Measurements from ENCODE around the gene ASPHD2. TPM values are rescaled to one million over a fixed set of nuclear protein-coding genes. Genes with fewer than 3 reads are reported as not detected.

ASPHD2 gene
- total RNA-seq, 1 experiment from 2014 or later = 7.1 TPM

GRCh38 chr22:26483043-26483438 lies 54.0 kb downstream of the ASPHD2 start:
- Histone ChIP-seq H3T11ph (ENCODE audit: low read length) (no peak overlapping the region), H3K56ac (ENCODE audit: insufficient read length, low read depth, low read length) (no peak overlapping the region), H4K8ac (replicated peaks; ENCODE audit: insufficient read length, low read depth, low read length) (no peak overlapping the region), H3K4me1 (ENCODE audit: insufficient read depth, low read length) (no peaks in the 10 kb centered on the region; the same call in 1 of the 2 replicates), H3K14ac (ENCODE audit: insufficient read depth, low read length) (peak overlapping the region; percentile 86), H3K9ac (ENCODE audit: extremely low read depth, insufficient read length, low read length) (peak overlapping the region; percentile 87), H3K27ac (ENCODE audit: insufficient read length, low read depth, low read length) (no peak overlapping the region), H3K4ac (ENCODE audit: low read depth, low read length) (no peak overlapping the region), H2BK12ac (ENCODE audit: insufficient read length, low read depth, low read length) (no peak overlapping the region), H2BK5ac (ENCODE audit: insufficient read length, low read length) (no peak overlapping the region), H2BK120ac (ENCODE audit: low read depth, low read length, poor library complexity, severe bottlenecking) (no peak overlapping the region), H3K18ac (ENCODE audit: insufficient read length, low read depth, low read length) (peak overlapping the region; percentile 52), H3K79me2 (ENCODE audit: insufficient read depth, low read length) (peaks cover 3% of the 10 kb centered on the region; the same call in 1 of the 2 replicates), H3K27me3 (ENCODE audit: insufficient read depth, low read length) (no peaks in the 10 kb centered on the region), H2BK15ac (ENCODE audit: low read depth, low read length) (no peak overlapping the region), H3K9me3 (ENCODE audit: control insufficient read depth, low read depth, low read length) (no peaks in the 10 kb centered on the region), H3K79me1 (ENCODE audit: insufficient read depth, low read depth, low read length, poor library complexity, severe bottlenecking) (peaks cover 10% of the 10 kb centered on the region), H2AFZ (ENCODE audit: low read length) (no peak overlapping the region), H3K23me2 (ENCODE audit: insufficient read length, low read depth, low read length, poor library complexity, severe bottlenecking) (no peaks in the 10 kb centered on the region), H3K23ac (ENCODE audit: insufficient read length, low read depth, low read length) (no peak overlapping the region), H2AK5ac (ENCODE audit: insufficient read length, low read length) (no peak overlapping the region), H3K4me2 (ENCODE audit: insufficient read depth, insufficient read length, low read length) (peak overlapping the region; percentile 94), H2BK20ac (ENCODE audit: low read depth, low read length, poor library complexity, severe bottlenecking) (no peak overlapping the region), H4K20me1 (ENCODE audit: control insufficient read depth, insufficient read depth, insufficient read length) (no peaks in the 10 kb centered on the region), H4K5ac (ENCODE audit: insufficient read length, low read depth, low read length) (no peak overlapping the region), H4K91ac (ENCODE audit: insufficient read length, low read depth, low read length) (no peak overlapping the region)
- TF ChIP-seq CTCF (conservative IDR thresholded peaks at IDR 0.05) = no peak
- H3K36me3 Mint-ChIP-seq (ENCODE audit: insufficient read depth in 1 of 3, low read depth in 3 of 3) = peaks cover 1 to 28% (median 24%) of the 10 kb centered on the region in 3 experiments; a peak in 6 of 7 replicates
- no peaks in the 10 kb centered on the region; a peak in 1 of 5 replicates for H3K9me3 Mint-ChIP-seq
- H3K4me3 Mint-ChIP-seq = peak overlapping the region; percentile 96 to 98
- peaks cover 43 to 44% of the 10 kb centered on the region in 2 experiments for H3K4me1 Mint-ChIP-seq
- H3K27me3 Mint-ChIP-seq (ENCODE audit: low read depth) = no peaks in the 10 kb centered on the region
- H3K27ac Mint-ChIP-seq = peak overlapping the region; percentile 99 to 100 (median 100)
- no CpG with 5 or more reads among the region's 7 CpGs for WGBS (ENCODE audit: extremely low coverage, insufficient read length, low lambda C conversion rate)
- DNase-seq = no peak
